HFF-Myc (cell line): ENCODE measurements around the gene SSRP1.
A peak's percentile ranks its signal among the peaks of the same experiment; 100 is the strongest.

Source experiments
- DNase-seq: peaks from one replicate; pipeline ENCODE4 v3.0.0-alpha.2; 2011; ENCODE audit warnings: low read depth; ENCODE audit errors: extremely low read depth
- H3K4me3 ChIP-seq: replicated peaks from 2 replicates; pipeline ENCODE4 v1.5.1; 2011; ENCODE audit warnings: low read depth, mild to moderate bottlenecking, control low read depth, low read length
- TF ChIP-seq, protein P1 (sequence below): IDR thresholded peaks from 2 replicates; pipeline ENCODE4 v1.5.1; 2012; ENCODE audit warnings: mild to moderate bottlenecking, low read depth, low read length, control low read depth; ENCODE audit errors: missing control alignments

Gene SSRP1

DNA sequence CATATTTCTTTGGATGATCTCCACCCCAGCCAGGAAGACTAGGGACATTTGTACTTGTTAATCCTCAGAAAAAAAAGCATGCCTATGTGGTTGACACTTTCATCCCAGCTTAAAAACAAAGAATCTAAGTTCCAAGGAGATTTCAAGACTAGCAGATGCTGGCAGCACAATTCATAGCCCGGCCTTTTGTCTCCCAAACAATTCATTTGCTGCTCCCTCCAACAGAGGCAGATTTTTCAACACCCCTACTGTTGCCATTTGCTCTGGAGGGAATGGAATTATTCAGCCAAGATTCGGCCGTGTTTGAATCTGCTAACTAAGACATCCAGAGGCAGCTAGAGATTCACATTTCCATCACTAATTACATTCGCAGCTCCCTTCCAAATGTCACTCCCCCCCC lies 17.8 kb upstream of the SSRP1 start:
- no peak for DNase-seq
- TF ChIP-seq, protein P1, sequence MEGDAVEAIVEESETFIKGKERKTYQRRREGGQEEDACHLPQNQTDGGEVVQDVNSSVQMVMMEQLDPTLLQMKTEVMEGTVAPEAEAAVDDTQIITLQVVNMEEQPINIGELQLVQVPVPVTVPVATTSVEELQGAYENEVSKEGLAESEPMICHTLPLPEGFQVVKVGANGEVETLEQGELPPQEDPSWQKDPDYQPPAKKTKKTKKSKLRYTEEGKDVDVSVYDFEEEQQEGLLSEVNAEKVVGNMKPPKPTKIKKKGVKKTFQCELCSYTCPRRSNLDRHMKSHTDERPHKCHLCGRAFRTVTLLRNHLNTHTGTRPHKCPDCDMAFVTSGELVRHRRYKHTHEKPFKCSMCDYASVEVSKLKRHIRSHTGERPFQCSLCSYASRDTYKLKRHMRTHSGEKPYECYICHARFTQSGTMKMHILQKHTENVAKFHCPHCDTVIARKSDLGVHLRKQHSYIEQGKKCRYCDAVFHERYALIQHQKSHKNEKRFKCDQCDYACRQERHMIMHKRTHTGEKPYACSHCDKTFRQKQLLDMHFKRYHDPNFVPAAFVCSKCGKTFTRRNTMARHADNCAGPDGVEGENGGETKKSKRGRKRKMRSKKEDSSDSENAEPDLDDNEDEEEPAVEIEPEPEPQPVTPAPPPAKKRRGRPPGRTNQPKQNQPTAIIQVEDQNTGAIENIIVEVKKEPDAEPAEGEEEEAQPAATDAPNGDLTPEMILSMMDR, result no peak
- H3K4me3 ChIP-seq, result no peak overlapping the region

DNA sequence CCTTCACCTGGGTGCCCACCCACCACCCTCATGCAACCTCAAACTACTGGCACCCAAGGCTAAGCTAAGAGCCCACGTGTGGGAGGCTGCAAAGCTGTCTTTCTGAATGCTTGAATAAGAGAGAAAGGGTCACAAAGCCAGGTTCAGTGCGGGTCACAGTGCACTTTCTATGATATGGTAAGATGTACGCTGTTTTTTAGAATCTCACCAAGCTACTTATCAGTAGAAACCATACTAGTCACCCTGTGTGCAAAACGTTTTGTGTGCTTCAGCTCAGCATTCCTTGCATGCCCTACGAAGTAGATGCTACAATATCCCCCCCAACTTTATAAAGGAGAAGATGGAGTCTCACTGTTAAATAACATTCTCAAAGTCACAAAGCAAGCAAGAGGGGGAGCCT lies 17.3 kb upstream of the SSRP1 start:
- no peak for DNase-seq
- TF ChIP-seq, protein P1, result no peak
- no peak overlapping the region for H3K4me3 ChIP-seq

DNA sequence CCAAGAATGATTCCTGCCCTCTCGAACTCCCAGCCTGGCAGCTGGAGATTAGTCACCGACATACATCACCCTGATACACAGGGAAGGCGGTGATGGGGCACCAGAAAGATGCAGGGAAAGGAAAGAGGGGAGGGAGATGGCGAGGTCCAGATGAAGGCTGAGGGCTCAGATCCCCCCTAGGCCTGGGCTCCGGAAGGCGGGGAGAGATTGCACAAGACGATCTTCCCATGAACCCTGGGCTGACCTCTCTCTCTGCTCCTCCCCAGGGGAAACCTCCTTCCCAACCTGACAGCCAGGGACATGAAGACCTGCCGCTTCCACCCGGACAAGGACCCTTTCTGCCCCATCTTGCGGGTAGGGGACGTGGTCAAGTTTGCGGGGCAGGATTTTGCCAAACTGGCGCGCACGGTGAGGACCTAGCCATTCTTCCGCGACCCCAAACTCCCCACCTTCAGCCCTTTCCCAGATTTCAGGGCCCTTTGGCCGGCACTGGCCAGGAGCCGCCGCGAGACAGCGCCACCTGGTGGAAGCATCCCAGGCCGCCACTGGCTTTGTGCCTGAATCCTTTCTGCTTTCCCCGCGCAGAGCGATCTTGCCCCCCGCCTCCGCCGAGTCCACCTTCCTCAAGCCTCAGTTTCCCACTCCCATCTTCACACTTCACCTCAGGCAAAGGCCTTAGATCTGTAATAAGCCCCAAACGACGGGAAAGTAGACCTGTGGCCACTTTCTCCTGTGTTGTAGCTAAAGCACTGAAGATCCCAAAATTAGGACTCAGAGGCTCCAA lies 14.0 kb upstream of the SSRP1 start:
- no peak for DNase-seq
- no peak overlapping the region for H3K4me3 ChIP-seq
- TF ChIP-seq, protein P1, result peak; percentile 91

DNA sequence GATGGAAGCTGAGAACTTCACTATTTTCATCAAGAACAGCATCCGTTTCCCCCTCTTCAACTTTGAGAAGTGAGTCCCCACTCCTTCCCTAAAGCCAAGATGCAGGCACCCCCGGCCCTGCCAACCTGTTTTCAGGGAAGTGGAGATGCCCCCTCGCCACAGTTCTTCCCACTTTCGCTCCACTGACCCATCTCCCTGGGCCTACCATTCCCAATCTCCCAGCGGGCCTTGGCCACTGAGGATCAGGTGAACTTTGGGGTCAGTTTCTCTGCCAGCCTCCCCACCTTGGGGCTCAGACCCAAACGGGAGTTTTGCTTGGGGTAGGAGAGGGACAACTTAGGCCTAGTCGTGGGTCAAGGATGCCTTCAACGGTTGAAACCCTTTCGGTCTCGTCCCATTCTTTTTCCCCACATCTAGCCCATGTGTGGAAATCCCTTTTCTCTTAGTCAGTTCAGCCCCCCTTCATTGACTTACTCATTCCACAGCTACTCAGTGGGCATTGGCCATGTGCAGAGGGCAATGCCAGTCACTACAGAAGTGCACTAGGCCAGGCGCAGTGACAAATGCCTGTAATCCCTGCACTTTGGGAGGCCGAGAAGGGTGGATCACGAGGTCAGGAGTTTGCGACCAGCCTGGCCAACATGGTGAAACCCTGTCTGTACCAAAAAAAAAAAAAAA lies 13.1 kb upstream of the SSRP1 start:
- TF ChIP-seq, protein P1, result no peak
- no peak overlapping the region for H3K4me3 ChIP-seq
- DNase-seq, result no peak

DNA sequence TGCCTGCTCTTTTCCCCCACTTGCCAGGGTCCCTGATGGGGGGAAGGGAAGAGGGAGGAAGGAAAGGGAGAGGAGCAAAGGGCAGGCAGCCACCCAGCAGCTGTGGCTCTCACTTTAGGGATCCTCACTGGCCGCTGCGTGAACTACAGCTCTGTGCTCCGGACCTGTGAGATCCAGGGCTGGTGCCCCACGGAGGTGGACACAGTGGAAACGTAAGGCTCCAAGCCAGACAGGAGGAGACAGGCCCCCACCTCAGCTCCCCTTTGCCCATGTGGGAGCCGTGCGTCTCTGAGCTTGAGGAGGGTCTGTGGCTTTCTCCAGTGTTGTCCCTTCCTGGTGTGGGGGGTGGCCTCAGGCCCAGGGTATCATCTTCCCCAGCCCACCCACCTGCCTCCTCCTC lies 12.4 kb upstream of the SSRP1 start:
- TF ChIP-seq, protein P1, result no peak
- H3K4me3 ChIP-seq, result no peak overlapping the region
- no peak for DNase-seq

DNA sequence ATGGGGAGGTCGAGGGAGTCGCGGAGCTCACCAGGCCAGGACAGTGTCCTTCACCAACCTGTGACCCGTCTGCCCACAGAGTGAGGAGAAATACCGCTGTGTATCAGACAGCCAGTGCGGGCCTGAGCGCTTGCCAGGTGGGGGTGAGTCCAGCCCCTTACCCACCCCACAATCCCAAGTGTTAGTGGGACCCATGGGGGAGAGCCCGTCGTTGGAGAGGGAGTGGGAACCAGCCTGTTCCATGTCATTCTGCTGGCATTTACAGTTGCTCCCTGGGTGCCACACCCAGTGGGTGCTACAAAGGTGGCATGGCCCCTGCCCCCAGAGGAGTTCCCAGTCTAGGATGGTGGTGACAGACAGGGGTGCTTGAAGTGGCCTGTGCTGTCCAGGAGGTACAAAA lies 11.6 kb upstream of the SSRP1 start:
- H3K4me3 ChIP-seq, result no peak overlapping the region
- TF ChIP-seq, protein P1, result no peak
- DNase-seq, result no peak
